ENCODE data around the gene CYP4F2.
"Not testable (repeated sequence)": the region's sequence is repeated elsewhere in the genome, so short reads cannot be mapped to it uniquely, and the experiment has no call there.

The CYP4F2 gene

GRCh38 chr19:15899561-15899960 is 1.7 kb upstream of the CYP4F2 start:
- DNase-seq = not testable (repeated sequence)

- DNase-seq = no peak
Observed at GRCh38 chr19:15897026-15897737, 692 bp downstream of the CYP4F2 start.

- no peak for DNase-seq
Observed at GRCh38 chr19:15895876-15896430, 1.9 kb downstream of the CYP4F2 start.

- DNase-seq = no peak
Observed at GRCh38 chr19:15894359-15894758, 3.5 kb downstream of the CYP4F2 start.

DNA sequence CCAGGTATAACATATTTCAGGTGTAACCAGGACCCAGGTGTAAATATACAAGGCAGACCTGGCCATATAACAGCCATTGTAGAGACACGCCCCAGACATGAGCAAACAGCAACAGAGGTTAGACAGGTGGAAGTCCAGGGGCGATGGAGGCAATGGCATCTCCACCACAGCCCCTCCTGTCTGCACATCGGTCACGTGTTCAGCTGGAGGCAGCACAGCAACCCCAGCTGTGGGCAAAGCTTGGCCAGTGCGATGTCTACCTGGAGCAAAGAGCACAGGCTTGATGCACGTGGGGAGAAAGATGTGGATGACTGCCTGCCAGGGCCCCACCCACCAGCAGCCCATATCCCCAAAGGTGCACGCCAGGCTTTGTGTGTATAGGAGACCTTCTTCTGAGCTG is 4.4 kb downstream of the CYP4F2 start:
- no peak for DNase-seq

- no peak for DNase-seq
Observed at GRCh38 chr19:15892012-15892411, 5.9 kb downstream of the CYP4F2 start.

GRCh38 chr19:15891434-15891833 is 6.4 kb downstream of the CYP4F2 start:
- DNase-seq = no peak

DNA sequence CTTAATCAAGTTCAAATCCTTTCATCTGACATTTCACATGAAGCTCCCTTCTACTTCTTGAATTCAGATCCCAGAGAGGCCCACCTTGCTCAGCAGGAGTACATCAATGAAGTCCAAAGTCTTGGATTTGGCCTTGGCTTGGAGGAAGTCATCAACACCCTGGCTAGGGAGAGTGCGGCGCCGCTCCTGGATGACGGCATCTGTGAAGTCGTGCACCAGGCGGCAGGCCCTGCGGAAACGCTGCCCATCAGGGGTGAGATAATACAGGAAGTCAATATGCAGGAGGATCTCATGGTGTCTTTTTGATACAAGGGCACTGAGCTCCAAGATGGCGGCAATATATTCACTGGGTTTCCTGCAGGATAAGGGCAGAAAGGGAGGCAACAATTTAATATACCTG is 8.5 kb downstream of the CYP4F2 start:
- DNase-seq = not testable (repeated sequence)

- DNase-seq = no peak
Observed at GRCh38 chr19:15885919-15886318, 12.0 kb downstream of the CYP4F2 start.

GRCh38 chr19:15885167-15885566 is 12.7 kb downstream of the CYP4F2 start:
- DNase-seq = no peak

DNA sequence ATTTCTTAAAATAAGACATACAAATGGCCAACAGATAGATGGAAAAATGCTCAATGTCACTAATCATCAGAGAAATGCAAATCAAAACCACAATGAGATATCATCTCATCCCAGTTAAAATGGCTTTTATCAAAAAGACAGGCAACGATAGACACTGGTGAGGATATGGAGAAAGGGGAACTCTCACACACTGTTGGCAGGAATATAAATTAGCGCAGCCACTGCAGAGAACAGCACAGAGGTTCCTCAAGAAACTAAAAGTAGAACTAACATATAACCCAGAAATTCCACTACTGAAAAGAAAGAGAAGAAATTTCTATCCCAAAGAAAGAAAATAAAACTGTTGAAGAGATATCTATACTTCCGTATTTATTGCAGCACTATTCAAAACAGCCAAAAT is 14.5 kb downstream of the CYP4F2 start:
- DNase-seq = not testable (repeated sequence)

- DNase-seq = no peak
Observed at GRCh38 chr19:15874821-15875474, 22.9 kb downstream of the CYP4F2 start.

GRCh38 chr19:15873771-15874170 is 24.1 kb downstream of the CYP4F2 start:
- DNase-seq = not testable (repeated sequence)

- DNase-seq = no peak
Observed at GRCh38 chr19:15871570-15871969, 26.3 kb downstream of the CYP4F2 start.

- no peak for DNase-seq
Observed at GRCh38 chr19:15869873-15870272, 28.0 kb downstream of the CYP4F2 start.

GRCh38 chr19:15869109-15869555 is 28.7 kb downstream of the CYP4F2 start:
- DNase-seq = no peak

GRCh38 chr19:15866636-15867035 is 31.2 kb downstream of the CYP4F2 start:
- DNase-seq = no peak

DNA sequence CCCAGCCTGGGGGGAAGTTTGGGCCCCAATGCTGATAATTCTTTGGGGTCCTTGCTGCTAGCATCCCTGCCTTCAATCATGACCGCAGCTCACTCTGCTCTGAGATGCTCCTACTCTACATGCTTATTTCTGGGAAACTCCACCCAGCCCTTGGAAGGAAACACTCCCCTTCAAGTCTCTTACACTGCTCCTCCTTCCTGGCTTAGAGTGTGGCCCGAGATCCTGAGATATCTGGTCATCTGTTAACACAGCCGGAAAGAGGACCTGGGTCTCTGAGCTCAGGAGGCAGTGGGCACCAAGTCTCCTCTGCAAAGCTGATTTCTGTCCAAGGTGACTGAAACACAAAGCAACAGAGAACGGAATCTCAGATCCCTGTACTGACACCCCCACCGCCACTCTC is 33.0 kb downstream of the CYP4F2 start:
- no peak for DNase-seq

GRCh38 chr19:15863272-15863671 is 34.6 kb downstream of the CYP4F2 start:
- no peak for DNase-seq

- no peak for DNase-seq
Observed at GRCh38 chr19:15862444-15862843, 35.4 kb downstream of the CYP4F2 start.

- DNase-seq = no peak
Observed at GRCh38 chr19:15860522-15860921, 37.4 kb downstream of the CYP4F2 start.

GRCh38 chr19:15859187-15859586 is 38.7 kb downstream of the CYP4F2 start:
- no peak for DNase-seq

DNA sequence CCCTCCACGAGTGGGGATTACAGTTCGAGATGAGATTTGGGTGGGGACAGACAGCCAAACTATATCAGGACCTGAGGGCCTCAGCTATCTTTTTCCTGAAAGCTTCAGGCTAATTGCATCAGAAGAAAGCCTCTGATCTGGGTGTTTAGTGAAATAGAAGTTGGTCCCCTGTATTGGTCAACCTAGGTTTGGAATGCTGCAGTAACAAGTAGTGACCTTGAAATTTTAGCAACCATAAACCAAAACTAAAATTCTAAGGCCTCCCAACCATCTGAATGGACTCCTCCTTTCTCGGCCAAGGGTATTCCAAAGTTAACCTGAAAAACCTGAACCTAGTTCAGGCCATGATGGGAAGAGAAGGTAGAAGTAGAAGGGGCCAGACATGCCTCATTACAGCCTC is 47.5 kb downstream of the CYP4F2 start:
- DNase-seq = no peak

- no peak for DNase-seq
Observed at GRCh38 chr19:15846923-15847322, 51.0 kb downstream of the CYP4F2 start.

DNA sequence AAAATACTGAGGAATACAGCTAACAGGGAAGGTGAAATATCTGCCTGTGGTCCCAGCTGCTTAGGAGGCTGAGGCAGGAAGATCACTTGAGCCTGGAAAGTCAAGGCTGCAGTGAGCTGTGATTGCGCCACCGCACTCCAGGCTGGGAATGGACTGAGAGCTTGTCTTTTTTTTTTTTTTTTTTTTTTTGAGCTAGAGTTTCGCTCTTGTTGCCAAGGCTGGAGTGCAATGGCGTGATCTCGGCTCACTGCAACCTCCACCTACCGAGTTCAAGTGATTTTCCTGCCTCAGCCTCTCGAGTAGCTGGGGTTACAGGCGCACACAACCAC is 54.0 kb downstream of the CYP4F2 start:
- not testable (repeated sequence) for DNase-seq

All from stimulated activated naive CD4-positive, alpha-beta T cell treated with Interleukin-2 at 50 U/mL for 16 hours (primary cell).